IMR-90 (cell line): ENCODE results near the gene OR10Z1. TPM values are rescaled to one million over a fixed set of nuclear protein-coding genes. Genes with fewer than 3 reads are reported as not detected.

ENCODE experiments used
- ATAC-seq: fragments of 200-7000 bp; cut with Tn5 transposase; 2 replicates; pipeline ENCODE4 v1.9.1; 2020; ENCODE audit warnings: low read depth, mild to moderate bottlenecking, moderate library complexity
- BruUV-seq: library from RNA; stranded (reverse); fragments of 400-500 nt; replicated peaks from 2 replicates; lab custom pipeline; 2021; lab: Mats Ljungman, UMichigan
- CTCF ChIA-PET: fragments of 300-600 bp; formaldehyde crosslinking; extraction: SDS; loops from one replicate; lab custom pipeline; 2021; ENCODE audit warnings: antibody characterized with exemption; lab: Yijun Ruan, JAX
- POLR2A ChIA-PET: fragments of 300-600 bp; sonication (Branson Sonifier 250); formaldehyde crosslinking; loops from one replicate; lab custom pipeline; 2022; ENCODE audit warnings: antibody characterized with exemption; ENCODE audit not compliant: unreplicated experiment; lab: Charles Lee
- DNase-seq: peaks from one replicate; pipeline ENCODE4 v3.0.0; 2013
- H2AFZ ChIP-seq: replicated peaks from 2 replicates; pipeline ENCODE3; 2013; ENCODE audit warnings: low read length, mild to moderate bottlenecking; ENCODE audit not compliant: poor library complexity
- H2AK5ac ChIP-seq: 2 replicates; pipeline ENCODE4 v1.6.1; 2013; ENCODE audit warnings: low read depth, low read length, inconsistent platforms
- H2AK9ac ChIP-seq: replicated peaks from 2 replicates; pipeline ENCODE3; 2013; ENCODE audit warnings: mild to moderate bottlenecking, low read depth, low read length, moderate library complexity; ENCODE audit not compliant: poor library complexity
- H2BK120ac ChIP-seq: 2 replicates; pipeline ENCODE4 v1.6.1; 2013; ENCODE audit warnings: low read depth, low read length, inconsistent platforms
- H2BK15ac ChIP-seq: 3 replicates; pipeline ENCODE4 v1.6.1; 2013; ENCODE audit warnings: low read depth, low read length, inconsistent platforms
- H2BK20ac ChIP-seq: 2 replicates; pipeline ENCODE4 v1.6.1; 2013; ENCODE audit warnings: low read depth, mild to moderate bottlenecking, inconsistent platforms, low read length, moderate library complexity
- H2BK5ac ChIP-seq: 2 replicates; pipeline ENCODE4 v1.6.1; 2013; ENCODE audit warnings: mild to moderate bottlenecking, low read depth, low read length, inconsistent platforms; ENCODE audit not compliant: poor library complexity, severe bottlenecking
- H3K14ac ChIP-seq: replicated peaks from 2 replicates; pipeline ENCODE4 v1.6.1; 2013; ENCODE audit warnings: low read depth, low read length, inconsistent platforms
- H3K18ac ChIP-seq: 2 replicates; pipeline ENCODE4 v1.6.1; 2013; ENCODE audit warnings: low read depth, low read length, control low read depth
- H3K23ac ChIP-seq: 2 replicates; pipeline ENCODE4 v1.6.1; 2013; ENCODE audit warnings: low read depth, low read length, inconsistent platforms
- H3K27ac ChIP-seq: 2 replicates; pipeline ENCODE4 v1.5.1; 2013; ENCODE audit warnings: mild to moderate bottlenecking, control low read depth, low read length; ENCODE audit not compliant: insufficient read depth
- H3K27me3 ChIP-seq: 2 replicates; pipeline ENCODE4 v1.6.1; 2013; ENCODE audit warnings: low read length; ENCODE audit not compliant: control insufficient read depth, insufficient read depth
- H3K36me3 ChIP-seq: 2 replicates; pipeline ENCODE4 v1.6.1; 2013; ENCODE audit warnings: low read length, mixed read lengths; ENCODE audit not compliant: control insufficient read depth, insufficient read depth
- H3K4ac ChIP-seq: 2 replicates; pipeline ENCODE4 v1.6.1; 2013; ENCODE audit warnings: low read depth, low read length, inconsistent platforms
- H3K4me1 ChIP-seq: 2 replicates; pipeline ENCODE4 v1.6.1; 2013; ENCODE audit warnings: low read length, mixed read lengths; ENCODE audit not compliant: control insufficient read depth, insufficient read depth
- H3K4me2 ChIP-seq: 2 replicates; pipeline ENCODE4 v1.6.1; 2013; ENCODE audit warnings: low read depth, mild to moderate bottlenecking, control low read depth, low read length, moderate library complexity
- H3K4me3 ChIP-seq: 2 replicates; pipeline ENCODE4 v1.5.1; 2013; ENCODE audit warnings: low read depth, mild to moderate bottlenecking, control low read depth, low read length, moderate library complexity; ENCODE audit not compliant: insufficient read depth
- H3K56ac ChIP-seq: 2 replicates; pipeline ENCODE4 v1.6.1; 2013; ENCODE audit warnings: low read length, inconsistent platforms; ENCODE audit not compliant: insufficient read depth; ENCODE audit errors: extremely low read depth
- H3K79me1 ChIP-seq, 2 experiments: 2 replicates each; pipeline ENCODE4 v1.6.1; 2013; ENCODE audit warnings: low read length in 2 of 2, inconsistent platforms in 1 of 2, low read depth in 1 of 2
- H3K9ac ChIP-seq: 2 replicates; pipeline ENCODE4 v1.6.1; 2013; ENCODE audit warnings: low read depth, low read length, control low read depth
- H3K9me1 ChIP-seq: 2 replicates; pipeline ENCODE4 v1.6.1; 2013; ENCODE audit warnings: low read length, inconsistent platforms; ENCODE audit not compliant: insufficient read depth
- H3K9me3 ChIP-seq: 2 replicates; pipeline ENCODE4 v1.6.1; 2013; ENCODE audit warnings: low read length; ENCODE audit not compliant: control insufficient read depth, insufficient read depth
- H4K20me1 ChIP-seq: 2 replicates; pipeline ENCODE4 v1.6.1; 2013; ENCODE audit warnings: low read length, inconsistent platforms; ENCODE audit not compliant: insufficient read depth
- H4K5ac ChIP-seq: 2 replicates; pipeline ENCODE4 v1.6.1; 2013; ENCODE audit warnings: mild to moderate bottlenecking, low read depth, low read length, control low read depth
- H4K8ac ChIP-seq, 2 experiments: 2 replicates each; pipeline ENCODE4 v1.6.1; 2013; ENCODE audit warnings: low read depth in 2 of 2, low read length in 2 of 2, control low read depth in 1 of 2, inconsistent platforms in 1 of 2
- H4K91ac ChIP-seq: 2 replicates; pipeline ENCODE4 v1.6.1; 2013; ENCODE audit warnings: low read depth, low read length, inconsistent platforms; ENCODE audit not compliant: insufficient read depth
- BHLHE40 ChIP-seq: fragments of 150-350 bp; IDR thresholded peaks from 2 replicates; pipeline ENCODE4 v1.6.1; 2016; ENCODE audit warnings: mild to moderate bottlenecking, low read depth, low read length
- CHD1 ChIP-seq: IDR thresholded peaks from 2 replicates; pipeline ENCODE4 v1.6.1; 2012; ENCODE audit warnings: low read depth, low read length, improper control_type of control experiment
- MXI1 ChIP-seq: IDR thresholded peaks from 2 replicates; pipeline ENCODE4 v1.6.1; 2012; ENCODE audit warnings: low read depth, mild to moderate bottlenecking, low read length, moderate library complexity, borderline replicate concordance
- NFE2L2 ChIP-seq: fragments of 150-350 bp; IDR thresholded peaks from 2 replicates; pipeline ENCODE4 v1.6.1; 2016; ENCODE audit warnings: low read depth, mild to moderate bottlenecking, low read length
- RAD21 ChIP-seq: IDR thresholded peaks from 2 replicates; pipeline ENCODE4 v1.6.1; 2012; ENCODE audit warnings: low read length, improper control_type of control experiment
- RCOR1 ChIP-seq: IDR thresholded peaks from 2 replicates; pipeline ENCODE4 v1.6.1; 2012; ENCODE audit warnings: mild to moderate bottlenecking, low read length, improper control_type of control experiment; ENCODE audit not compliant: insufficient replicate concordance
- SMC3 ChIP-seq: fragments of 150-350 bp; IDR thresholded peaks from 2 replicates; pipeline ENCODE4 v1.6.1; 2016; ENCODE audit warnings: low read depth, mild to moderate bottlenecking, antibody characterized with exemption, low read length, moderate library complexity
- USF2 ChIP-seq: fragments of 150-350 bp; IDR thresholded peaks from 2 replicates; pipeline ENCODE4 v1.6.1; 2017; ENCODE audit warnings: mild to moderate bottlenecking, antibody characterized with exemption, low read length, low read depth
- WGBS, 2 experiments: methylation state at CpG; one replicate each; pipeline versions ENCODE4 v1.1.5 to v1.1.7; 2013; ENCODE audit warnings: missing lambda C conversion rate in 2 of 2; ENCODE audit not compliant: insufficient read length in 1 of 2; ENCODE audit errors: extremely low coverage in 2 of 2; 5-methylcytosine and 5-hydroxymethylcytosine counted together
- dilution Hi-C: fragments of 300-500 bp; cut with HindIII; formaldehyde crosslinking; loops from one replicate; pipeline ENCODE4 v1.14.3; 2018; ENCODE audit warnings: low sequenced_read_pairs; ENCODE audit not compliant: unreplicated experiment
- in situ Hi-C: fragments of 300-500 bp; cut with MboI; formaldehyde crosslinking; loops from 3 replicates; pipeline ENCODE4 v1.14.3; 2019; ENCODE audit warnings: low sequenced_read_pairs, inconsistent platforms, mixed read lengths
- intact Hi-C: fragments of 100-400 bp; cut with micrococcal nuclease; formaldehyde crosslinking; loops from 2 replicates; pipeline ENCODE4 v1.10.0; 2022
- polyA plus RNA-seq, 3 experiments: library from polyadenylated mRNA; depleted of rRNA; stranded (reverse); fragments of >200 nt; gene quantifications; 2 replicates each; pipeline ENCODE4 v1.2.3, GENCODE V29; 2012; ENCODE audit warnings: low replicate concordance in 1 of 3
- total RNA-seq: library from RNA; depleted of rRNA; stranded (reverse); fragments of >200 nt; gene quantifications from 2 replicates; pipeline ENCODE4 v1.2.3, GENCODE V29; 2012

The OR10Z1 gene
- total and polyA plus RNA-seq, 2 of the 4 experiments (the other 2 are of a cell fraction): not detected

GRCh38 chr1:158600735-158601134 lies 4.3 kb upstream of the OR10Z1 start:
- Histone ChIP-seq H4K8ac (no peak overlapping the region), H2BK5ac (no peak overlapping the region), H2BK20ac (no peak overlapping the region), H2BK15ac (no peak overlapping the region), H2AFZ (no peak overlapping the region), H3K23ac (no peak overlapping the region), H2AK9ac (no peak overlapping the region), H3K27me3 (no peaks in the 10 kb centered on the region), H3K27ac (no peak overlapping the region), H3K9ac (no peak overlapping the region), H3K4me3 (no peak overlapping the region), H3K9me1 (no peaks in the 10 kb centered on the region), H3K79me1 (no peaks in the 10 kb centered on the region), H2AK5ac (no peak overlapping the region), H3K56ac (no peak overlapping the region), H2BK120ac (no peak overlapping the region), H3K4me1 (no peaks in the 10 kb centered on the region), H4K5ac (no peak overlapping the region), H3K9me3 (peaks cover 8% of the 10 kb centered on the region), H3K14ac (no peak overlapping the region), H4K20me1 (no peaks in the 10 kb centered on the region), H3K18ac (no peak overlapping the region), H4K91ac (no peak overlapping the region), H3K4me2 (no peak overlapping the region), H3K36me3 (no peaks in the 10 kb centered on the region), H3K4ac (no peak overlapping the region)
- no peak for DNase-seq
- no peak for ATAC-seq
- intact Hi-C loops (no loop called here), in situ Hi-C loops (no loop called here), dilution Hi-C loops (no loop called here)
- no CpG with 5 or more reads among the region's 2 CpGs for whole genome bisulfite sequencing, 2 experiments
- ChIA-PET POLR2A (no interaction called here), CTCF (no interaction called here)
- BruUV-seq: no TSS peak
- TF ChIP-seq MXI1 (no peak), NFE2L2 (no peak), RCOR1 (no peak), SMC3 (no peak), USF2 (no peak), RAD21 (no peak), BHLHE40 (no peak), CHD1 (no peak)
